ENCODE measurements around the gene KCNG2. TPM values are rescaled to one million over a fixed set of nuclear protein-coding genes. Genes with fewer than 3 reads are reported as not detected.

KCNG2 gene
- total and polyA plus RNA-seq, 2 donors (not counting 1 experiment from before 2014, with no cell fraction given), result not detected

GRCh38 chr18:79874553-79875530 lies 77.1 kb downstream of the KCNG2 start:
- Histone ChIP-seq H3K4me2 (replicated peaks; ENCODE audit: low read depth, low read length, poor library complexity, severe bottlenecking) (no peak overlapping the region), H3K27me3 (replicated peaks in 1 of 4; ENCODE audit: control extremely low read depth in 1 of 4, control insufficient read depth in 3 of 4, insufficient read depth in 4 of 4, low read length in 3 of 4) (peaks cover 0 to 4% (median 0%) of the 10 kb centered on the region in 4 experiments), H3K36me3 (replicated peaks in 1 of 2; ENCODE audit: control extremely low read depth in 1 of 2, control insufficient read depth in 1 of 2, extremely low read depth in 1 of 2, insufficient read depth in 2 of 2, low read length in 1 of 2) (no peaks in the 10 kb centered on the region), H3K9ac (ENCODE audit: low read length) (no peak overlapping the region), H3K9me3 (ENCODE audit: control extremely low read depth in 1 of 3, control insufficient read depth in 2 of 3, insufficient read depth in 1 of 3, low read length in 2 of 3) (peaks cover 0 to 21% (median 0%) of the 10 kb centered on the region in 3 donors), H3K4me1 (ENCODE audit: control insufficient read depth in 2 of 2, insufficient read depth in 2 of 2, low read length in 2 of 2) (no peaks in the 10 kb centered on the region), H3K79me2 (ENCODE audit: control insufficient read depth, insufficient read depth, low read length) (no peaks in the 10 kb centered on the region), H3K4me3 (ENCODE audit: control extremely low read depth in 1 of 5, extremely low read depth in 1 of 5, insufficient read depth in 1 of 5, low read depth in 2 of 5, low read length in 4 of 5) (no peak overlapping the region), H4K20me1 (ENCODE audit: control insufficient read depth, insufficient read depth, low read length, poor library complexity, severe bottlenecking) (no peaks in the 10 kb centered on the region), H2AFZ (ENCODE audit: insufficient read depth, low read depth, low read length, poor library complexity, severe bottlenecking) (no peak overlapping the region), H3K27ac (ENCODE audit: low read length in 2 of 2) (no peak overlapping the region)
- Mint-ChIP-seq H3K9me3 (ENCODE audit: insufficient read depth) (peaks cover 3% of the 10 kb centered on the region), H3K4me1 (no peaks in the 10 kb centered on the region), H3K4me3 (no peak overlapping the region), H3K27ac (no peak overlapping the region), H3K27me3 (no peaks in the 10 kb centered on the region)
- no peak for TF ChIP-seq EZH2 (IDR thresholded peaks at IDR 0.05; ENCODE audit: borderline replicate concordance, insufficient read depth, low read depth, low read length, poor library complexity, severe bottlenecking)
- TF ChIP-seq, protein P1, sequence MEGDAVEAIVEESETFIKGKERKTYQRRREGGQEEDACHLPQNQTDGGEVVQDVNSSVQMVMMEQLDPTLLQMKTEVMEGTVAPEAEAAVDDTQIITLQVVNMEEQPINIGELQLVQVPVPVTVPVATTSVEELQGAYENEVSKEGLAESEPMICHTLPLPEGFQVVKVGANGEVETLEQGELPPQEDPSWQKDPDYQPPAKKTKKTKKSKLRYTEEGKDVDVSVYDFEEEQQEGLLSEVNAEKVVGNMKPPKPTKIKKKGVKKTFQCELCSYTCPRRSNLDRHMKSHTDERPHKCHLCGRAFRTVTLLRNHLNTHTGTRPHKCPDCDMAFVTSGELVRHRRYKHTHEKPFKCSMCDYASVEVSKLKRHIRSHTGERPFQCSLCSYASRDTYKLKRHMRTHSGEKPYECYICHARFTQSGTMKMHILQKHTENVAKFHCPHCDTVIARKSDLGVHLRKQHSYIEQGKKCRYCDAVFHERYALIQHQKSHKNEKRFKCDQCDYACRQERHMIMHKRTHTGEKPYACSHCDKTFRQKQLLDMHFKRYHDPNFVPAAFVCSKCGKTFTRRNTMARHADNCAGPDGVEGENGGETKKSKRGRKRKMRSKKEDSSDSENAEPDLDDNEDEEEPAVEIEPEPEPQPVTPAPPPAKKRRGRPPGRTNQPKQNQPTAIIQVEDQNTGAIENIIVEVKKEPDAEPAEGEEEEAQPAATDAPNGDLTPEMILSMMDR (IDR thresholded peaks at IDR 0.05), result no peak
- ChIA-PET POLR2A (no interaction called here), CTCF (interaction anchor here (0.6 kb wide), 1 partner anchor 23 kb away, joined by 3 read pairs; no protein-coding TSS in a partner anchor)
- intact Hi-C loops (cut with micrococcal nuclease), result no loop called here
- 85% methylated on average over 16 of the region's 24 CpGs for WGBS (ENCODE audit: insufficient coverage)
- DNase-seq, result no peak
- ATAC-seq (ENCODE audit: low read depth), result no peak

GRCh38 chr18:79875531-79875919 lies 77.8 kb downstream of the KCNG2 start:
- DNase-seq, result no peak
- Histone ChIP-seq H3K4me1 (ENCODE audit: control insufficient read depth in 2 of 2, insufficient read depth in 2 of 2, low read length in 2 of 2) (no peaks in the 10 kb centered on the region), H3K27ac (ENCODE audit: low read length in 2 of 2) (no peak overlapping the region), H3K27me3 (replicated peaks in 1 of 4; ENCODE audit: control extremely low read depth in 1 of 4, control insufficient read depth in 3 of 4, insufficient read depth in 4 of 4, low read length in 3 of 4) (peaks cover 0 to 4% (median 0%) of the 10 kb centered on the region in 4 experiments), H2AFZ (ENCODE audit: insufficient read depth, low read depth, low read length, poor library complexity, severe bottlenecking) (no peak overlapping the region), H3K4me2 (replicated peaks; ENCODE audit: low read depth, low read length, poor library complexity, severe bottlenecking) (no peak overlapping the region), H3K4me3 (ENCODE audit: control extremely low read depth in 1 of 5, extremely low read depth in 1 of 5, insufficient read depth in 1 of 5, low read depth in 2 of 5, low read length in 4 of 5) (no peak overlapping the region), H3K36me3 (replicated peaks in 1 of 2; ENCODE audit: control extremely low read depth in 1 of 2, control insufficient read depth in 1 of 2, extremely low read depth in 1 of 2, insufficient read depth in 2 of 2, low read length in 1 of 2) (no peaks in the 10 kb centered on the region), H3K9ac (ENCODE audit: low read length) (no peak overlapping the region), H4K20me1 (ENCODE audit: control insufficient read depth, insufficient read depth, low read length, poor library complexity, severe bottlenecking) (no peaks in the 10 kb centered on the region), H3K79me2 (ENCODE audit: control insufficient read depth, insufficient read depth, low read length) (no peaks in the 10 kb centered on the region), H3K9me3 (ENCODE audit: control extremely low read depth in 1 of 3, control insufficient read depth in 2 of 3, insufficient read depth in 1 of 3, low read length in 2 of 3) (peaks cover 0 to 21% (median 0%) of the 10 kb centered on the region in 3 donors)
- ChIA-PET POLR2A (no interaction called here), CTCF (interaction anchor here (0.6 kb wide), 1 partner anchor 22 kb away, joined by 3 read pairs; no protein-coding TSS in a partner anchor)
- TF ChIP-seq, protein P1 (IDR thresholded peaks at IDR 0.05), result no peak
- TF ChIP-seq EZH2 (IDR thresholded peaks at IDR 0.05; ENCODE audit: borderline replicate concordance, insufficient read depth, low read depth, low read length, poor library complexity, severe bottlenecking), result no peak
- Mint-ChIP-seq H3K4me1 (no peaks in the 10 kb centered on the region), H3K27me3 (no peaks in the 10 kb centered on the region), H3K27ac (no peak overlapping the region), H3K4me3 (no peak overlapping the region), H3K9me3 (ENCODE audit: insufficient read depth) (peaks cover 3% of the 10 kb centered on the region)
- intact Hi-C loops (cut with micrococcal nuclease), result no loop called here
- ATAC-seq (ENCODE audit: low read depth), result no peak
- 95% methylated on average over 15 of the region's 15 CpGs for WGBS (ENCODE audit: insufficient coverage)
